Measurements from ENCODE around the gene ITGBL1. TPM values are rescaled to one million over a fixed set of nuclear protein-coding genes. Genes with fewer than 3 reads are reported as not detected.

Gene ITGBL1
- polyA plus RNA-seq, 1 experiment: 73.7 TPM

DNA sequence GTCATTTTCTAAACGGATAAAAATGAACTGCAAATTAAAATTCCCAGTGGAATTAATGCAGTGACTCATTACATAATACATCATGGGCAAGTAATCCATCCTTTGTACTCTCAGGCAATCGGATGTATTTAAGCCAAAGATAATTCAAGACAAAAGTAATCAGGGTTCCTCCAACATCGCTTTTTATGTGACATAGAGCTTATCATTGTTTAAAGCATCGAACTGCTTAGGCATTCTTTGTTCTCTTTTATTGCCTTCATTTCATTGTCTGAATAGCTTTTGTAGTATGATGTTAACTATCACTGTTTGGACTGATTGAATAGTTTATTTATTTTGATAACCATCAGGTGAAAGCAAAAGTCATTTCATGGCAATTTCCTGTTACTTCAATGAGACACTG, 209.4 kb downstream of the ITGBL1 start:
- TF ChIP-seq, protein P1, sequence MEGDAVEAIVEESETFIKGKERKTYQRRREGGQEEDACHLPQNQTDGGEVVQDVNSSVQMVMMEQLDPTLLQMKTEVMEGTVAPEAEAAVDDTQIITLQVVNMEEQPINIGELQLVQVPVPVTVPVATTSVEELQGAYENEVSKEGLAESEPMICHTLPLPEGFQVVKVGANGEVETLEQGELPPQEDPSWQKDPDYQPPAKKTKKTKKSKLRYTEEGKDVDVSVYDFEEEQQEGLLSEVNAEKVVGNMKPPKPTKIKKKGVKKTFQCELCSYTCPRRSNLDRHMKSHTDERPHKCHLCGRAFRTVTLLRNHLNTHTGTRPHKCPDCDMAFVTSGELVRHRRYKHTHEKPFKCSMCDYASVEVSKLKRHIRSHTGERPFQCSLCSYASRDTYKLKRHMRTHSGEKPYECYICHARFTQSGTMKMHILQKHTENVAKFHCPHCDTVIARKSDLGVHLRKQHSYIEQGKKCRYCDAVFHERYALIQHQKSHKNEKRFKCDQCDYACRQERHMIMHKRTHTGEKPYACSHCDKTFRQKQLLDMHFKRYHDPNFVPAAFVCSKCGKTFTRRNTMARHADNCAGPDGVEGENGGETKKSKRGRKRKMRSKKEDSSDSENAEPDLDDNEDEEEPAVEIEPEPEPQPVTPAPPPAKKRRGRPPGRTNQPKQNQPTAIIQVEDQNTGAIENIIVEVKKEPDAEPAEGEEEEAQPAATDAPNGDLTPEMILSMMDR (IDR thresholded peaks at IDR 0.05; ENCODE audit: insufficient read depth, low read depth, low read length): no peak
- CTCF ChIA-PET: interaction anchor here (1.3 kb wide), 1 partner anchor 22 kb away, joined by 4 read pairs; no protein-coding TSS in a partner anchor
- Histone ChIP-seq H3K36me3 (ENCODE audit: control insufficient read depth, insufficient read depth, low read length) (no peaks in the 10 kb centered on the region), H3K27me3 (ENCODE audit: control insufficient read depth, insufficient read depth, low read length) (no peaks in the 10 kb centered on the region), H3K4me3 (ENCODE audit: low read depth, low read length) (no peak overlapping the region)
- no peak for DNase-seq (ENCODE audit: low read depth)
- POLR2A ChIA-PET: no interaction called here

DNA sequence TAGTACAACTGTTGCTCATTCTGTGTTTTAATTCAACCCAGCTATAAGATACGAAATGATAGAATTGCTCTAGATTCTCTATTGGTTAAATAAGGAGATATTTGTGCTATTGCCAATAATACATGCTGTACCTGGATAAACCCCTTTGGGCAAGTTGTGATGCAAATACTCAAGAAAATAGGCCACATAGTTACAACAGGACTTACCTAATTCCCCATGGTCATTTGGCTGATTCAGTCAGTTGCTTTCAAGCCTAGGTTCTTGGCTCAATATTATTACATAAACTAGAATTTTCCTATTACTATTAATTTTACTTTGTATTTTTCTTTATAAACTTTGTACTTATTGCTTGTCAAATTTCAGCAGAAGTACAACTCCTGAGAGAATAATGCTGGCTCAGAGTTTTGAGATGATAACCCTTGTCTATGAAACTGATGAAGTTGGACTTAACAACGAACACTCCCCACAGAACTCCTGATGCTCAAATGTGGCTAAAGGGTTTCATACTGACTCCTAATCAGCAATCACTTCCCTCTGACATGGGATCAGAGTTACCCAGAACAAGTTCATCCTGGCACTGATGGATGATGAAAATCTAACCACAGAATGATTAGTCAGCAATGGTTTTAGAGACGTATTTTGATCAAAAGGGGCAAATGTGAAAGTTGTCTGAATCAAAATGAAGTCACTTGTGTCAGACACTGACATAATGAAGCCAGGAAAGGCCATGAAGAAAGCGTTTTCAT, 221.1 kb downstream of the ITGBL1 start:
- TF ChIP-seq, protein P1 (IDR thresholded peaks at IDR 0.05; ENCODE audit: insufficient read depth, low read depth, low read length): no peak
- Histone ChIP-seq H3K36me3 (ENCODE audit: control insufficient read depth, insufficient read depth, low read length) (no peaks in the 10 kb centered on the region), H3K27me3 (ENCODE audit: control insufficient read depth, insufficient read depth, low read length) (no peaks in the 10 kb centered on the region), H3K4me3 (ENCODE audit: low read depth, low read length) (no peak overlapping the region)
- CTCF ChIA-PET: interaction anchor here (0.5 to 0.6 kb wide), 2 partner anchors 91 to 731 kb away, joined by 3 to 4 read pairs; no protein-coding TSS in a partner anchor
- POLR2A ChIA-PET: no interaction called here
- no peak for DNase-seq (ENCODE audit: low read depth)

DNA sequence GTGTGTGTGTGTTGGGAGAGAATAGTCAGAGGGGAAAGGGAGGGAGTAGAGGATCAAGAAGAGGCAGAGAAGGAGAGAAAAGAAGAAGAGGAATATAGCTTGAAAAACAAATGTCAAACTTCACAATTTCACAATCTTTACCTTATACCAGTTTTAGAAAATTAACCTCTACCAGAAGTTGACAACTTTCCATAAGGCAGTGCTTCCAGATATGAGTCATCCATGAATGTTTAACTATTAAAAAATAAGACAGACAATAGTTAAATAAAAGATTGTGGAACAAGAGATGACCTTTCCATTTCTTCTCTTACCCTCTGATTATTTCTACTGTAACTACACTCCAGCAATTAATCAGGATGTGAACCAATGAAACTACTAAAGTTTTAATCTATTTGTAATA, 229.4 kb downstream of the ITGBL1 start:
- no peak overlapping the region for H3K4me3 ChIP-seq (ENCODE audit: low read depth, low read length)
- no peaks in the 10 kb centered on the region for H3K27me3 ChIP-seq (ENCODE audit: control insufficient read depth, insufficient read depth, low read length)
- no peak for DNase-seq (ENCODE audit: low read depth)
- CTCF ChIA-PET: no interaction called here
- POLR2A ChIA-PET: no interaction called here
- H3K36me3 ChIP-seq (ENCODE audit: control insufficient read depth, insufficient read depth, low read length): no peaks in the 10 kb centered on the region
- TF ChIP-seq, protein P1 (IDR thresholded peaks at IDR 0.05; ENCODE audit: insufficient read depth, low read depth, low read length): no peak

DNA sequence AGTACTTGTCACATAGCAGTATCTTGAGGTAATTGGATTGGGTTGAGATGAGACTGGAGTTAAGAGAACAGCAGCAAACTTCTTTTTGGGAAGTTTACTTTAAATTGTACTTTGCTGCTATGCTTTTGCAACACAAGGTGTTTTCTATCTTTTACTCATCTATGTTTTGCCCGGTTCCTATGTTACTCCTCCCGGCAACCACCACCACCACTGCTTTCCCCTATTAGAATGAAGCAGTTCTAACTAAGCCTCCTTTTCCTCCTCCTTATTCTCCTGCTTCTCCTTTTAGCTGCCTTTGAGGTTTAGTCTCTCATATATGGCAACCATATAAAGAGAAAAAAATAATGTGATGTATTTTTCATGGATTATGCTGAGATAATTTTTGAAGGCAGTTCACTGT, 233.5 kb downstream of the ITGBL1 start:
- H3K4me3 ChIP-seq (ENCODE audit: low read depth, low read length): no peak overlapping the region
- no peaks in the 10 kb centered on the region for H3K27me3 ChIP-seq (ENCODE audit: control insufficient read depth, insufficient read depth, low read length)
- POLR2A ChIA-PET: no interaction called here
- H3K36me3 ChIP-seq (ENCODE audit: control insufficient read depth, insufficient read depth, low read length): no peaks in the 10 kb centered on the region
- DNase-seq (ENCODE audit: low read depth): no peak
- TF ChIP-seq, protein P1 (IDR thresholded peaks at IDR 0.05; ENCODE audit: insufficient read depth, low read depth, low read length): no peak
- CTCF ChIA-PET: no interaction called here

DNA sequence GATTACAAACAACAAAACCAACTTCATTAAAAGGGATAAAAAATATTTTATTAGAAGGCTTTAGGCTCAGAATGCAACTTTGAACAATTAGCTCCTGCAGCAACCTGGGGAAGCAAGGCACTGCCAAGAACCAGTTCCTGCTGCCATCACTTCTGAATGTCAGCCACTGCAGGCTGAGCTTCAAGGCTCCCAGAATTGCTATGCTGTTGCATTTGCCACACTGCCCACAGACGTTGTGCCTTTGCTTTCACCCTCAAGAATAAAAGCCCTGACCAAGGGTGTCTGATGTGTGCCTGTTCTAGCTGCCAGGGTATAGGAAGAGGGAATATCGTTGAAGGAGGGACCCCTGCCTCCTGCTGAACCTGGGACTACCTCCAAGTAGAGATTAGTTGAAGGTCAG, 238.4 kb downstream of the ITGBL1 start:
- CTCF ChIA-PET: no interaction called here
- DNase-seq (ENCODE audit: low read depth): no peak
- Histone ChIP-seq H3K4me3 (ENCODE audit: low read depth, low read length) (no peak overlapping the region), H3K36me3 (ENCODE audit: control insufficient read depth, insufficient read depth, low read length) (no peaks in the 10 kb centered on the region), H3K27me3 (ENCODE audit: control insufficient read depth, insufficient read depth, low read length) (no peaks in the 10 kb centered on the region)
- TF ChIP-seq, protein P1 (IDR thresholded peaks at IDR 0.05; ENCODE audit: insufficient read depth, low read depth, low read length): no peak
- POLR2A ChIA-PET: no interaction called here
